ENCODE results near the gene CHST13. TPM values are rescaled to one million over a fixed set of nuclear protein-coding genes. Genes with fewer than 3 reads are reported as not detected.

The CHST13 gene
- total RNA-seq, 1 experiment from 2014 or later = 0.52 TPM

DNA sequence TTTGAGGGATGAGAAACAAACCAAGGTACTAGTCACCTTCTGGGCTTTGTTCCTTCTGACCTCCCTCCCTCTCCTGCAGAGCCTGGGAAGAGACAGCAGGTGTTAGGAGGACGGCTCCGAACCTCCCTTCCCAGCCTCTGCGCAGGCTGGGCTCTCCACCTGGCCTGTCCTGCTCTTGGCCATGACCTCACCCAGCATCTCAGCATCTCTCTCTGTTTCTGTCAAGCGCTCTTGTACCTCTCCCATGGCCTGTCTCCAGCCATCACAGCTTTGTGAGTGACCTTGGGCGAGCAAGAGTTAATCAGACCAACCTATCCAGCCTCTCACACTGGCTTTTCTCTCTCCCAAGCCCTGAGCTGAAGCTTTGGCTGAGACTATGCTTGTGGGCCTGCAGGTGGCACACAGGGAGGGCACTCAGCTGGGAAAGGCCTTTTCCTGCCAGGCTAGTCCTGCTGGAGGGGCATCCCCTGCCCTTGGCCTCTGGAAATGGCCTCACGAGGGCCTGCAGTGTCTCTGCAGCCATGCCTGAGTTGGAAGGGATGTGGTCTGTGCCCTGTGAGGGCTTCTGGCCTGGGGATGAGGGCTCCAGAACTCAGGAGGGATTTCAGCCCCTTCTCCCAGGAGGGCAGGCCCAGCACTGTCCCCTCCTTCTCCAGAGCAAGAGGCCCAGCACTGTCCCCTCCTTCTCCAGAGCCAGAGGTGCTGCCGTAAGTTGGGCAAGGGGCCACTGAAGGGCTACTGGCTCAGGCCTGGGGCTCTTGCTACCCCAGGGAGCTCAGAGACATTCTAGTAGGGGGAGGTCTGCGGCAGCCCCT, 2.1 kb downstream of the CHST13 start:
- ChIA-PET POLR2A (ENCODE audit: unreplicated experiment) (interaction anchor here (0.6 kb wide), 1 partner anchor 223 kb away, joined by 10 read pairs; no protein-coding TSS in a partner anchor), CTCF (interaction anchor here (0.5 kb wide), 1 partner anchor 999 kb away, joined by 3 read pairs; no protein-coding TSS in a partner anchor)
- Histone ChIP-seq H3K9me3 (ENCODE audit: insufficient read depth, low read depth) (no peaks in the 10 kb centered on the region), H3F3A (ENCODE audit: insufficient read depth, low read depth) (no peaks in the 10 kb centered on the region), H2AFZ (no peak overlapping the region), H3K27ac (no peak overlapping the region), H3K36me3 (ENCODE audit: low read depth) (no peaks in the 10 kb centered on the region), H3K4me2 (no peak overlapping the region), H4K20me1 (ENCODE audit: insufficient read depth) (no peaks in the 10 kb centered on the region), H3K27me3 (ENCODE audit: insufficient read depth, low read depth) (peaks cover 23% of the 10 kb centered on the region; the same call in 1 of the 2 replicates), H3K4me3 (no peak overlapping the region), H3K79me2 (ENCODE audit: low read depth) (no peaks in the 10 kb centered on the region), H3K4me1 (replicated peaks; ENCODE audit: insufficient read depth) (no peaks in the 10 kb centered on the region), H3K9me2 (ENCODE audit: insufficient read depth) (no peaks in the 10 kb centered on the region)
- BruUV-seq (replicated peaks) = no TSS peak
- TF ChIP-seq, protein P1, sequence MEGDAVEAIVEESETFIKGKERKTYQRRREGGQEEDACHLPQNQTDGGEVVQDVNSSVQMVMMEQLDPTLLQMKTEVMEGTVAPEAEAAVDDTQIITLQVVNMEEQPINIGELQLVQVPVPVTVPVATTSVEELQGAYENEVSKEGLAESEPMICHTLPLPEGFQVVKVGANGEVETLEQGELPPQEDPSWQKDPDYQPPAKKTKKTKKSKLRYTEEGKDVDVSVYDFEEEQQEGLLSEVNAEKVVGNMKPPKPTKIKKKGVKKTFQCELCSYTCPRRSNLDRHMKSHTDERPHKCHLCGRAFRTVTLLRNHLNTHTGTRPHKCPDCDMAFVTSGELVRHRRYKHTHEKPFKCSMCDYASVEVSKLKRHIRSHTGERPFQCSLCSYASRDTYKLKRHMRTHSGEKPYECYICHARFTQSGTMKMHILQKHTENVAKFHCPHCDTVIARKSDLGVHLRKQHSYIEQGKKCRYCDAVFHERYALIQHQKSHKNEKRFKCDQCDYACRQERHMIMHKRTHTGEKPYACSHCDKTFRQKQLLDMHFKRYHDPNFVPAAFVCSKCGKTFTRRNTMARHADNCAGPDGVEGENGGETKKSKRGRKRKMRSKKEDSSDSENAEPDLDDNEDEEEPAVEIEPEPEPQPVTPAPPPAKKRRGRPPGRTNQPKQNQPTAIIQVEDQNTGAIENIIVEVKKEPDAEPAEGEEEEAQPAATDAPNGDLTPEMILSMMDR (conservative IDR thresholded peaks at IDR 0.05) = no peak
- no peak for TF ChIP-seq EZH2 (IDR thresholded peaks at IDR 0.05; ENCODE audit: low read depth)
- no peak for DNase-seq
- intact Hi-C loops (cut with micrococcal nuclease; ENCODE audit: unreplicated experiment) = no loop called here

DNA sequence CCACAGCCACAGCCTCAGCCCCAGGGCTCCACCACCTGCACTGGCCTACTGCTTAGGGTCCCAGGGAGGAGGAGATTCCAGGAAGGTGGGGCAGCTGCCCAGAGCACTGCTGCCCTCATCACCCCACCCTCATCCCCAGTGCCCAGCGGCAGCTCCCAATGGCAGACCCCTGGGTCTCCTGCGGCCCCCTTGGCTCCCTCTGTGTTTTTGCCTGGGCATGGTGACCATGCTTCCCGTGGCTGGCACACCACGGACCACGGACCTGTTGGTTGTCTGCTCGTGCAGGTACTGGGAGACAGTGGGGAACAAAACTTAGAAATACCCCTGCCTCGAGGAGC, 2.7 kb downstream of the CHST13 start:
- Histone ChIP-seq H3K9me2 (ENCODE audit: insufficient read depth) (no peaks in the 10 kb centered on the region), H2AFZ (no peak overlapping the region), H3K36me3 (ENCODE audit: low read depth) (no peaks in the 10 kb centered on the region), H3K79me2 (ENCODE audit: low read depth) (no peaks in the 10 kb centered on the region), H3K4me3 (no peak overlapping the region), H3F3A (ENCODE audit: insufficient read depth, low read depth) (no peaks in the 10 kb centered on the region), H3K27me3 (ENCODE audit: insufficient read depth, low read depth) (peaks cover 28% of the 10 kb centered on the region; the same call in 1 of the 2 replicates), H4K20me1 (ENCODE audit: insufficient read depth) (no peaks in the 10 kb centered on the region), H3K27ac (no peak overlapping the region), H3K4me2 (no peak overlapping the region), H3K4me1 (replicated peaks; ENCODE audit: insufficient read depth) (no peaks in the 10 kb centered on the region), H3K9me3 (ENCODE audit: insufficient read depth, low read depth) (no peaks in the 10 kb centered on the region)
- TF ChIP-seq, protein P1 (conservative IDR thresholded peaks at IDR 0.05) = no peak
- TF ChIP-seq EZH2 (IDR thresholded peaks at IDR 0.05; ENCODE audit: low read depth) = no peak
- BruUV-seq (replicated peaks) = no TSS peak
- POLR2A ChIA-PET (ENCODE audit: unreplicated experiment) = interaction anchor here (0.6 kb wide), 1 partner anchor 222 kb away, joined by 10 read pairs; no protein-coding TSS in a partner anchor
- CTCF ChIA-PET = no interaction called here
- intact Hi-C loops (cut with micrococcal nuclease; ENCODE audit: unreplicated experiment) = no loop called here
- DNase-seq = no peak

DNA sequence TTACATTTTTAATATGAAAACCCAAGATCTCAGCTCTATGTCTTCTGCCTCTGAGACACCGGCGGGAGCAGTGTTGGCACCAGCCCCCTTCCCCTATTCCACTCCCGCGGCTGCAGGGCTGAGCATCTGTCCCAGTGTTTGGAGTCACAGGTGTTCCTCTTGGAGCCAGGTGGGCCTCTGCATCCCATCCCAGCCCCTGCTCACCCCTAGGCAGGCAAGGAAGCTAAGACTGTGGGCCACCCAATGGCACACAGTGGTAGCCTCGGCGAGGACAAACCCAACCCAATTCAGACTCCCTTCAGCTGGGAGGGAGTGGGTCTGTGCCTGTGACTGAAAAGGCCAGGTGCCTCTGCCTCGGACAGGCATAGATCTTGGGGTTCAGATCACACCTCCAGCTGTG, 3.1 kb downstream of the CHST13 start:
- no TSS peak for BruUV-seq (replicated peaks)
- Histone ChIP-seq H2AFZ (no peak overlapping the region), H3K9me2 (ENCODE audit: insufficient read depth) (no peaks in the 10 kb centered on the region), H3F3A (ENCODE audit: insufficient read depth, low read depth) (no peaks in the 10 kb centered on the region), H3K9me3 (ENCODE audit: insufficient read depth, low read depth) (no peaks in the 10 kb centered on the region), H3K4me2 (no peak overlapping the region), H3K79me2 (ENCODE audit: low read depth) (no peaks in the 10 kb centered on the region), H3K36me3 (ENCODE audit: low read depth) (no peaks in the 10 kb centered on the region), H3K4me1 (replicated peaks; ENCODE audit: insufficient read depth) (no peaks in the 10 kb centered on the region), H3K27ac (no peak overlapping the region), H3K27me3 (ENCODE audit: insufficient read depth, low read depth) (peaks cover 32% of the 10 kb centered on the region), H3K4me3 (no peak overlapping the region), H4K20me1 (ENCODE audit: insufficient read depth) (no peaks in the 10 kb centered on the region)
- POLR2A ChIA-PET (ENCODE audit: unreplicated experiment) = interaction anchor here (0.6 kb wide), 1 partner anchor 222 kb away, joined by 10 read pairs; no protein-coding TSS in a partner anchor
- DNase-seq = no peak
- CTCF ChIA-PET = no interaction called here
- intact Hi-C loops (cut with micrococcal nuclease; ENCODE audit: unreplicated experiment) = no loop called here
- TF ChIP-seq, protein P1 (conservative IDR thresholded peaks at IDR 0.05) = no peak
- no peak for TF ChIP-seq EZH2 (IDR thresholded peaks at IDR 0.05; ENCODE audit: low read depth)

All from PC-9 (cell line).